Psoas muscle (tissue), 8 donors: Measurements from ENCODE around the gene KCND3. TPM values are rescaled to one million over a fixed set of nuclear protein-coding genes. Genes with fewer than 3 reads are reported as not detected.
A peak's percentile ranks its signal among the peaks of the same experiment; 100 is the strongest.

Experiments used
- ATAC-seq, 4 donors: fragments of 200-7000 bp; cut with Tn5 transposase; one replicate each; pipeline ENCODE4 v1.9.1; 2020; ENCODE audit warnings: moderate library complexity in 3 of 4, mild to moderate bottlenecking in 2 of 4
- DNase-seq, 2 donors: peaks; one replicate each; pipeline ENCODE4 v3.0.0-alpha.2; 2020
- H3K27ac ChIP-seq: fragments of 200-600 bp; one replicate; pipeline ENCODE4 v1.8.0; 2022
- H3K27me3 ChIP-seq, 3 donors: fragments of 200-600 bp in 1 of 3; one replicate each; pipeline versions ENCODE4 v1.6.1 to v1.8.0; 2013 to 2022; ENCODE audit warnings: low read length in 2 of 3, mild to moderate bottlenecking in 2 of 3, moderate library complexity in 1 of 3; ENCODE audit not compliant: insufficient read depth in 3 of 3
- H3K36me3 ChIP-seq, 2 donors: fragments of 200-600 bp in 1 of 2; one replicate each; pipeline versions ENCODE4 v1.6.1 to v1.8.0; 2013 to 2022; ENCODE audit warnings: low read depth in 1 of 2, mild to moderate bottlenecking in 1 of 2, moderate library complexity in 1 of 2; ENCODE audit not compliant: insufficient read depth in 1 of 2
- H3K4me1 ChIP-seq: fragments of 200-600 bp; one replicate; pipeline ENCODE4 v1.8.0; 2022
- H3K4me3 ChIP-seq: fragments of 200-600 bp; one replicate; pipeline ENCODE4 v1.8.0; 2022; ENCODE audit warnings: mild to moderate bottlenecking
- H3K9me3 ChIP-seq: fragments of 200-600 bp; one replicate; pipeline ENCODE4 v1.8.0; 2022
- CTCF ChIP-seq: fragments of 200-600 bp; IDR thresholded peaks from one replicate; pipeline ENCODE4 v1.8.0; 2022; ENCODE audit warnings: antibody characterized with exemption
- WGBS, 3 donors: extraction: QIAGEN DNeasy Blood & Tissue Kit; methylation state at CpG; one replicate each; pipeline versions ENCODE4 v1.1.6 to v1.1.7; 2013; 5-methylcytosine and 5-hydroxymethylcytosine counted together
- intact Hi-C, 2 donors: fragments of 100-400 bp; cut with DNase I; formaldehyde crosslinking; loops; one replicate each; pipeline versions ENCODE4 v1.11.0 to v1.14.2; 2022
- polyA plus RNA-seq, 3 donors: library from polyadenylated mRNA; stranded (reverse); fragments of 200-250 nt; gene quantifications; one replicate each; pipeline ENCODE4 v1.2.3, GENCODE V29; 2013
- total RNA-seq, 4 donors: library from RNA; stranded (reverse); fragmentation: NEBNext Ultra II Directional in 2 of 4; extraction: Animal tissue kit (Norgen Biotek cat#: 25700) in 2 of 4; gene quantifications; one replicate each; pipeline versions ENCODE4 v1.2.1 to v1.2.4, GENCODE V29; 2021 to 2023
- donor health status: healthy with polysubstance abuse.
- donor health status: DM: no; HTN: no; CAD: no; lungs with moderate emphysema.
- donor health status: Bipolar disorder and iron deficiency.
- donor health status: healthy.
- donor health status: DM: yes; HTN: yes; CAD: no.
- donor health status: DM: no; HTN: no; CAD: no.
- donor health status: DM: no; HTN: no; CAD: no.
- donor health status: DM: yes; HTN: yes; CAD: no.

KCND3 gene
- total and polyA plus RNA-seq, 7 donors: 0.53 to 4.1 (median 1.3) TPM

GRCh38 chr1:111886741-111887140, 102.7 kb downstream of the KCND3 start:
- Histone ChIP-seq H3K9me3 (no peaks in the 10 kb centered on the region), H3K27ac (no peak overlapping the region), H3K4me1 (peaks cover 12% of the 10 kb centered on the region), H3K4me3 (no peak overlapping the region), H3K27me3 (peaks cover 0 to 5% (median 0%) of the 10 kb centered on the region in 3 donors), H3K36me3 (no peaks in the 10 kb centered on the region)
- WGBS, 3 donors: 72 to 81% (median 77%) methylated on average over 2 of the region's 2 CpGs
- no peak for DNase-seq
- ATAC-seq: no peak
- intact Hi-C loops: no loop called here
- no peak for TF ChIP-seq CTCF

DNA sequence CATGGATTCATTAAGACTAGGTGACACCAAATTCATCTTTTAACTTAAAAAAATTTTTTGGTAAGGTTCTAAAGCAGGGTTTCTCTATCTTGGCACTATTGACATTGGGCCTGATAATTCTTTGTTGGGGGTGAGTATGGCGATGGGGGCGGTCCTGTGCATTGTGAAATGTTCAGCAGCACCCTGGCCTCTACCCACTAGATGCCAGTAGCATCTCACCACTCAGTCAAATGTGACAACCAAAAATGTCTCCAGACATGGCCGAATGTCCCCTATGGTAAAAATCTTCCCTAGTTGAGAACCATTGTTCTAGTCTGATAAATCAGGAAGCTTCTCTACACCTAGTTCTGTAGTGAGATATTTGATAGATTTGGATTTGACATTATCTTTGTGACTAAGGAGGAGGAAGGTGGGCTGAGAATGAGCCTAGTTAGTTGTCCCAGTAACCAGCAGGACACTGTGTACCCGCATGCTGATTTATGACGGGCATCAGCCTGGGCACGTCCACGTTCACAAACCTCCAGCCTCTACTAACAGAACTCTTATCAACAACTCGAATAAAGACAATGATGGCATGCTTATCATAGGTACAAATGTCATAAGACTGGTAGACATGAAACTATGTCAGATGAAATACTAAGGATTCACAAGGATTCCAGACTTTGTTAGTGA, 104.6 kb downstream of the KCND3 start:
- DNase-seq: no peak
- ATAC-seq: peak in 2 of 4 donors; percentile 54 to 70
- Histone ChIP-seq H3K27ac (no peak overlapping the region), H3K4me3 (no peak overlapping the region), H3K9me3 (no peaks in the 10 kb centered on the region), H3K4me1 (peaks cover 20% of the 10 kb centered on the region), H3K36me3 (no peaks in the 10 kb centered on the region), H3K27me3 (peaks cover 0 to 5% (median 0%) of the 10 kb centered on the region in 3 donors)
- WGBS, 3 donors: 70 to 86% (median 84%) methylated on average over 8 of the region's 8 CpGs
- no peak for TF ChIP-seq CTCF
- intact Hi-C loops: no loop called here

- Histone ChIP-seq H3K4me1 (peaks cover 20% of the 10 kb centered on the region), H3K9me3 (no peaks in the 10 kb centered on the region), H3K27me3 (peaks cover 0 to 2% (median 0%) of the 10 kb centered on the region in 3 donors), H3K36me3 (no peaks in the 10 kb centered on the region), H3K4me3 (no peak overlapping the region), H3K27ac (no peak overlapping the region)
- no peak for TF ChIP-seq CTCF
- ATAC-seq (no peak), DNase-seq (no peak)
- intact Hi-C loops: no loop called here
- 35 to 55% (median 42%) methylated on average over 10 of the region's 10 CpGs for WGBS, 3 donors
Observed at GRCh38 chr1:111882986-111883560, 106.4 kb downstream of the KCND3 start.

DNA sequence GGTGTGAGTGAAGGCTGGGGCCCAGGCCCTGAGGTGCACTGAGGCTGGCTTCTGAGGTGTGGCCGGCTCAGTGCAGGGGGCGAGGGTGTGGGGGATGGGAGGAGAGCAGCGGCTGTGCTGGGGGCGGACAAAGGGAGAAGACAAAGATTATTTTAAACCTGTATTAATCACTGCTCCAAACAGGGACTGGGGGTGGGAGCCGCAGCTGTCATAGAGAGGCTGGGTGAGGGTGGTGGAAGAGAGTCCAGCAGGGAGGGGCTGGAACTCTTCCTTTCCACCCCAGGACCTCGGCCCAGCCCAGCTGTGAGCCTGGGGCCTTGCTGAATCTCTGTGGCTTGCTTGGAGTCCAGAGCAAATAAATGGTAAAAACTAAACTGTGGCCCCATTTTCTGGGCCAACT, 106.9 kb downstream of the KCND3 start:
- ATAC-seq (peak; percentile 52 to 65 (median 58)), DNase-seq (no peak)
- intact Hi-C loops: no loop called here
- H3K9me3 ChIP-seq: no peaks in the 10 kb centered on the region
- WGBS, 3 donors: 52 to 62% (median 61%) methylated on average over 6 of the region's 6 CpGs
- H3K27ac ChIP-seq: no peak overlapping the region
- no peaks in the 10 kb centered on the region for H3K27me3 ChIP-seq
- no peaks in the 10 kb centered on the region for H3K36me3 ChIP-seq
- H3K4me1 ChIP-seq: peaks cover 20% of the 10 kb centered on the region
- H3K4me3 ChIP-seq: no peak overlapping the region
- TF ChIP-seq CTCF: no peak
